Rectal smooth muscle tissue (tissue), 1 donor: ENCODE data around the gene OST4.
A peak's percentile ranks its signal among the peaks of the same experiment; 100 is the strongest.

Experiments
- H3K27ac ChIP-seq: one replicate; pipeline ENCODE4 v1.7.0; 2013; ENCODE audit warnings: low read depth, low read length, inconsistent platforms
- H3K27me3 ChIP-seq: one replicate; pipeline ENCODE4 v1.7.0; 2013; ENCODE audit warnings: low read length; ENCODE audit not compliant: control insufficient read depth, insufficient read depth
- H3K36me3 ChIP-seq: one replicate; pipeline ENCODE4 v1.7.0; 2013; ENCODE audit warnings: low read length; ENCODE audit not compliant: control insufficient read depth, insufficient read depth
- H3K4me1 ChIP-seq: one replicate; pipeline ENCODE4 v1.7.0; 2013; ENCODE audit warnings: low read length; ENCODE audit not compliant: control insufficient read depth, insufficient read depth
- H3K4me3 ChIP-seq: one replicate; pipeline ENCODE4 v1.7.0; 2013; ENCODE audit warnings: low read length
- H3K9ac ChIP-seq: one replicate; pipeline ENCODE4 v1.7.0; 2013; ENCODE audit warnings: low read length

Gene OST4

GRCh38 chr2:27038631-27039339 lies 32.7 kb downstream of the OST4 start:
- no peak overlapping the region for H3K4me3 ChIP-seq
- H3K36me3 ChIP-seq, result peaks cover 61% of the 10 kb centered on the region
- peaks cover 8% of the 10 kb centered on the region for H3K4me1 ChIP-seq
- no peak overlapping the region for H3K9ac ChIP-seq
- no peak overlapping the region for H3K27ac ChIP-seq
- H3K27me3 ChIP-seq, result no peaks in the 10 kb centered on the region

GRCh38 chr2:27038012-27038411 lies 33.4 kb downstream of the OST4 start:
- Histone ChIP-seq H3K27me3 (no peaks in the 10 kb centered on the region), H3K36me3 (peaks cover 61% of the 10 kb centered on the region), H3K4me1 (peaks cover 10% of the 10 kb centered on the region), H3K9ac (no peak overlapping the region), H3K27ac (no peak overlapping the region), H3K4me3 (no peak overlapping the region)

GRCh38 chr2:27033253-27033852 lies 38.1 kb downstream of the OST4 start:
- Histone ChIP-seq H3K4me1 (peaks cover 7% of the 10 kb centered on the region), H3K36me3 (peaks cover 30% of the 10 kb centered on the region), H3K27me3 (no peaks in the 10 kb centered on the region)

GRCh38 chr2:27032495-27033252 lies 38.8 kb downstream of the OST4 start, which contains the start of gene TMEM214:
Gene TMEM214, plus strand, starts transcription at chr2:27032965. Its CDS starts 51 bp downstream, at chr2:27033016.
- peaks cover 23% of the 10 kb centered on the region for H3K36me3 ChIP-seq
- peak within 1 kb of the TSS; percentile 89 for H3K4me3 ChIP-seq
- peak within 1 kb of the TSS; percentile 66 for H3K9ac ChIP-seq
- peak within 1 kb of the TSS; percentile 53 for H3K27ac ChIP-seq
- H3K4me1 ChIP-seq, result peaks cover 7% of the 10 kb centered on the region
- no peaks in the 10 kb centered on the region for H3K27me3 ChIP-seq

More at GRCh38 chr2:27033253-27033852, 38.1 kb downstream of the OST4 start:
- Histone ChIP-seq H3K9ac (peak overlapping the region; percentile 52), H3K27ac (peak overlapping the region; percentile 53), H3K4me3 (peak overlapping the region; percentile 89)

GRCh38 chr2:27029051-27029450 lies 42.4 kb downstream of the OST4 start:
- Histone ChIP-seq H3K36me3 (no peaks in the 10 kb centered on the region), H3K27ac (no peak overlapping the region), H3K4me3 (no peak overlapping the region), H3K9ac (no peak overlapping the region), H3K27me3 (no peaks in the 10 kb centered on the region), H3K4me1 (peaks cover 4% of the 10 kb centered on the region)

GRCh38 chr2:27027211-27027651 lies 44.2 kb downstream of the OST4 start:
- peaks cover 9% of the 10 kb centered on the region for H3K36me3 ChIP-seq
- no peaks in the 10 kb centered on the region for H3K4me1 ChIP-seq
- H3K27ac ChIP-seq, result no peak overlapping the region
- H3K9ac ChIP-seq, result no peak overlapping the region
- no peaks in the 10 kb centered on the region for H3K27me3 ChIP-seq
- H3K4me3 ChIP-seq, result no peak overlapping the region

- Histone ChIP-seq H3K4me3 (no peak overlapping the region), H3K27ac (no peak overlapping the region), H3K4me1 (no peaks in the 10 kb centered on the region), H3K27me3 (no peaks in the 10 kb centered on the region), H3K36me3 (peaks cover 9% of the 10 kb centered on the region), H3K9ac (no peak overlapping the region)
Observed at GRCh38 chr2:27025861-27026851, 45.3 kb downstream of the OST4 start.

GRCh38 chr2:27025281-27025800 lies 46.1 kb downstream of the OST4 start:
- H3K4me1 ChIP-seq, result no peaks in the 10 kb centered on the region
- no peaks in the 10 kb centered on the region for H3K27me3 ChIP-seq
- no peak overlapping the region for H3K4me3 ChIP-seq
- no peak overlapping the region for H3K27ac ChIP-seq
- peaks cover 9% of the 10 kb centered on the region for H3K36me3 ChIP-seq
- H3K9ac ChIP-seq, result no peak overlapping the region

- Histone ChIP-seq H3K4me1 (no peaks in the 10 kb centered on the region), H3K36me3 (peaks cover 9% of the 10 kb centered on the region), H3K4me3 (no peak overlapping the region), H3K27ac (no peak overlapping the region), H3K27me3 (no peaks in the 10 kb centered on the region), H3K9ac (no peak overlapping the region)
Observed at GRCh38 chr2:27024812-27025211, 46.6 kb downstream of the OST4 start.

GRCh38 chr2:27024188-27024587 lies 47.3 kb downstream of the OST4 start:
- H3K4me3 ChIP-seq, result no peak overlapping the region
- H3K36me3 ChIP-seq, result peaks cover 9% of the 10 kb centered on the region
- no peaks in the 10 kb centered on the region for H3K4me1 ChIP-seq
- no peak overlapping the region for H3K27ac ChIP-seq
- H3K9ac ChIP-seq, result no peak overlapping the region
- no peaks in the 10 kb centered on the region for H3K27me3 ChIP-seq

- no peak overlapping the region for H3K4me3 ChIP-seq
- no peaks in the 10 kb centered on the region for H3K4me1 ChIP-seq
- H3K36me3 ChIP-seq, result peaks cover 9% of the 10 kb centered on the region
- no peak overlapping the region for H3K9ac ChIP-seq
- no peak overlapping the region for H3K27ac ChIP-seq
- no peaks in the 10 kb centered on the region for H3K27me3 ChIP-seq
Observed at GRCh38 chr2:27023740-27024139, 47.7 kb downstream of the OST4 start.
